ENCODE measurements around the gene WDR88.
"Not testable (repeated sequence)": the region's sequence is repeated elsewhere in the genome, so short reads cannot be mapped to it uniquely, and the experiment has no call there.

WDR88 gene

GRCh38 chr19:33199441-33200265, 67.7 kb downstream of the WDR88 start:
- no peak for DNase-seq

GRCh38 chr19:33201473-33201872, 69.6 kb downstream of the WDR88 start:
- no peak for DNase-seq

DNA sequence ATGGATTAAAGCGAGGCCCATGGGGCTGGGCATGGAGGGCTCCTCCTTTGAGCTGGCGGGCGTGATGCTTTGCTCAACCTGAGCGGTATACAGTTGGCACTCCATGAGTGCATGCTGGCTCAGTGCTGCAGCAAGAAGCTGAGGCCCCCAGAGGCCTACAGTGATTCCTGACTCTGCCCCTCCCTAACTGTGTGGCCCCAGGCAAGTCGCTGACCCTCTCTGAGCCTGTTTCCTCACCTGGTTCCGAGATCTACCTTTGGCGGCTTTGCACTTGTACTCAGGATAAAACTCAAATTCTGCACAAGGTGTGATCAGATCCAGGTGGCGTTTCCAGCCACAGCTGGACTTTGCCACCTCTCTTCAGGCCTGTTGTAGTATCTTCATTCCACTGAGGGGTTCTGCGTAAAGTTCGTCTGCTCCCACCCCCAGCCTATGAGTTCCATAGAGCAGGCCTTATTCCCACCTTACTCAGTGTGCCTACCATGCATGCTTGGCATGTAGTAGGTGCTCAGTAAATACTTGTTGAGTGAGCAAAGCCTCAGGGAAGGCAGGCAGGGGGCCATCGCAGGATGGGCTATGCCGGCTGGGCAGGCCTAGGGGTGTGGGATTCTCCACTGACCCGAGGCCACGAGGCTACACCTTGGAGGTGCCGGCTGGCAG, 70.1 kb downstream of the WDR88 start:
- no peak for DNase-seq

- no peak for DNase-seq
Observed at GRCh38 chr19:33202546-33203507, 70.9 kb downstream of the WDR88 start.

DNA sequence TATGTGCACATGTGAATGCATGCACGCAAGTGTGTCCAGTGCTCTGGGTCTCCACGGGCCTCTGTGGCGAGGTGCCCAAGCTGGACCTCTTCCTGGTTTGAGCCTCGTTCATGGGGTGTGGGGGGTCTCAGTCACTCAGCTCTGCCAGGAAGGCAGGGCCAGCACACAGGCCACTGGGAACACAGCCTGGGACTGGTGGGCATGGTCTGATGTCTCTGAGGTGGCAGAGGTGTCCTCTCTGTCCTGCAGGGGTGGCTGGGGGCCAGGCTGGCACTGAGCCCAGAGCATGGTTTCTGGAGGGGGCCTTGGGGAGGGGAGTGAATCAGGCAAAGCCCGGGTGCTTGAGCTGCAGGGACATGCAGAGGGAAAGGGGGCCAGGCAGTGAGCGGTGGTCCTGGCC, 71.6 kb downstream of the WDR88 start:
- no peak for DNase-seq

GRCh38 chr19:33204136-33204973, 72.4 kb downstream of the WDR88 start:
- DNase-seq: no peak

GRCh38 chr19:33205110-33205509, 73.2 kb downstream of the WDR88 start:
- no peak for DNase-seq

- DNase-seq: no peak
Observed at GRCh38 chr19:33205531-33206260, 73.8 kb downstream of the WDR88 start.

DNA sequence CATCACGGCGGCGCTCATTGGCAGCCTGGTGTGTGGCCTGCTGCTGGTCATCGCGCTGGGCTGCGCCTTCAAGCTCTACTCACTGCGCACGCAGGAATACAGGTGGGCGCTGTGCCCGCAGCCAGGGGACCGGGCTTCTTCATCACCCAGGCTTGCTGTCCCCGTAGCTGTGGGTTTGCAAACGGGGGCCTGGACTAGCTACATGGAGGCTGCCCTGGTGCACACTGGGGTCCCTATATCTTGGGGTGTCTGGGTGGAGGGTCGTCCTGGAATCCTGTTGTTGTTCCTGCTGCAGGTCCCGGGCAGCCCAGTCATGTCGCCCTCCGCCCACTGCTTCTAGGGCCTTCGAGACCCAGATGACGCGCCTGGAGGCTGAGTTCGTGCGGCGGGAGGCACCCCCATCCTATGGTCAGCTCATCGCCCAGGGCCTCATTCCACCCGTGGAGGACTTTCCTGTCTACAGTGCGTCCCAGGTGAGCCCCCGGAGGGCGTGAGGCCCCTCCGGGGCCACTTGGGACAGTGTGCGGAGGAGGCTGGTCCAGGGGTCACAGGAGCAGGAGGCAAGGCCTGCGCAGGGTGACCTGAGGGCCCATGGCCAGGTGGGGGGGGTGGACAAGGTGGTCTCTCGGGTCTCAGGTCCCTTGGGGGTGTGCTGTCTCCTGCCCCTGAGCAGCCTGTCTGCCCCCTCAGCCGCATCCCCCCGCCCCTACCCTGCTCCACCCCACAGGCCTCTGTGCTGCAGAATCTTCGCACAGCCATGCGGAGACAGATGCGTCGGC, 74.5 kb downstream of the WDR88 start:
- DNase-seq: no peak

DNA sequence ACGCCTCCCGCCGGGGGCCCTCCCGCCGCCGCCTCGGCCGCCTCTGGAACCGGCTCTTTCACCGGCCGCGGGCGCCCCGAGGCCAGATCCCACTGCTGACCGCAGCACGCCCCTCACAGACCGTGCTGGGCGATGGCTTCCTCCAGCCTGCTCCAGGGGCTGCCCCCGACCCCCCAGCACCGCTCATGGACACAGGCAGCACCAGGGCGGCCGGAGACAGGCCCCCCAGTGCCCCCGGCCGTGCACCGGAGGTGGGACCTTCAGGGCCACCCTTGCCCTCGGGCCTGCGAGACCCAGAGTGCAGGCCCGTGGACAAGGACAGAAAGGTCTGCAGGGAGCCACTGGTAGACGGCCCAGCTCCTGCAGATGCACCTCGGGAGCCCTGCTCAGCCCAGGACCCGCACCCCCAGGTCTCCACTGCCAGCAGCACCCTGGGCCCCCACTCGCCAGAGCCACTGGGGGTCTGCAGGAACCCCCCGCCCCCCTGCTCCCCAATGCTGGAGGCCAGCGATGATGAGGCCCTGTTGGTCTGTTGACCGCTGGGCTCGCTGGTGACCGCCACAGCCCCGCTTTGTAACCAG, 75.2 kb downstream of the WDR88 start:
- no peak for DNase-seq

DNA sequence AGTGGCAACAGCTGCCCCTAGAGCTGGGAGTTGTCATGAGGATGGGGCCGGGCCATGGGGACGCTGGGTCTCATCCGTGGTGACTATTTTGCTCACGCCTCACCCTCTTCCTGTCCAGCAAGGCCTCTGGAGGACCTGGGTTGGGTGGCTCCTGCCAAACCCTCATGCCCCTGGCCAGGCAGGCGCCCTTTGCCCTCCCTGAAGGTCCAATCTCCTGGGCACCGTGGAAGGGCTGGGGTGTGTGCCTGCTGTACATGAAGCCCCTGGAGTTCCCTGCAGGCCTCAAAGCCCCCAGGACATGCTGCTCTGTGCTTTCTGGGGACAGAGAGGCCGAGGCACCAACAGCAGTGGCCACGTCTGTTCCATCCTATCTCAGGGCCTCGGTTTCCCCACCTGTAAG, 76.0 kb downstream of the WDR88 start:
- DNase-seq: no peak

DNA sequence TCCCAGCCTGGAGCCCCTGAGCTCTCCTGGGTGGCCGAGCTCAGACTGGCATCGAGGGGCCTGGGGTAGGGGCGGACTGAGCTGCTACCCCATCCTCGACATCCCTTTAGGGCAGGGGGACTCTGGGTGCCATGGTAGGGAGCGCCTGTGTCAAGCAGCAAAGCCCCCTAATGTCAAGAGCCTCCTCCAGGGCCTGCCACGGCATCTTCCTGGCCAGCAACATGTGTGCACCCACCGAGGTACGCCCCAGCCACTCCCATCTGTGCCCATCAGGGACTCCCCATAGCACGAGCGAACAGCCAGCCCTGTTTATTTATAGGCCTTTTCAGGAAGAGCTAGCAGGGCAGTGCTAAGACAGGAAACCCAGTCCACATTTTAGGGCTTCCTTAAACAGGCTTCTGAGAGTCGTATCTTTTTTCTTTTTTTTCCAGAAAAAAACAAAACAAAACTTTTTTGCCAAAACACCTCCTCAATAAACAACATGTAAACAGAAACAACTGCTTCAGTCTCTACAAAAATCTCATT, 76.5 kb downstream of the WDR88 start:
- DNase-seq: no peak

DNA sequence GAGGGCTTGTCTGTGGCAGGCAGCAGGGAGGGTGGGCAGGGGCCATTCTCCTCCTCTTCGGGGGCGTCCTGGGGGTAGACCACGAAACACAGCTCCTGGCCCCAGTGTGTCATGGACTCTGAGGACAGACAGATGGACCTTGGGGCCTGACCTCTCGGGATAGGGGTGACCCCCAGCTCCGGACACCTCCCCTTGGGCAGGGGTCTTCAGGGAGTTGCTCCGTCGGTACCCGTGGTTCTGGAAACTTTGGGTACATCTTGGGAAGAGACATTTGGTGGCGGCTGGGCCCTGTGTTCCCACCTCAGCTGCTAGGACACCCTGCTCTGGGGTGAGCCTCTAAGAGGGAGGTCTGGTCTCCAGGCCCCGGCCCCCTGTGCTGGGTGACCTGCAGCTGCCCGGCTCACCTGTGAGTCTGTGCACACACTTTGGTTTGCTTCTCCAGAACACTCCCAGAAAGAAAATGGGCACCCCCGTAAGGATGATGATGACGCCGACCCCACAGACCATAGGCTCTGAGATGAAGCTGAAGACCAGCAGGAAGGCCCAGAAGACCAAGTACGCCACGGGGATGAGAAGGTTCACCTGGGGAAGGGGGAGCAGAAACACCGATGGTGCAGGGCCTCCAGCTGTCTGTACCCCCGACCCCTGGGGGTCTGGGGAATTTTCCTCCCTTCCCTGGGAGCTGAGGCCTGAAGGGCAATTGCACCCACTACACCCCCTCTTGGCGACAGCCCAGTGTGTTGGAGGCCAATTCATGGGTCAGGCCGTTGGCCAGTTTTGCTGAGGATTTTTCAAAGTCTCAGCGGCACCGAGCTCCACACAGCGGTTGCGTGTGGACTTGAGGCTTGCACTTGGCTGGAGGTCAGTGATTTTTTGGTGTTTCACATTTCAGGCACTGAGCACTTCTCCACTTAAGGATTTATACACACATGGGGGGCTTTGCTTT, 77.3 kb downstream of the WDR88 start:
- DNase-seq: no peak

DNA sequence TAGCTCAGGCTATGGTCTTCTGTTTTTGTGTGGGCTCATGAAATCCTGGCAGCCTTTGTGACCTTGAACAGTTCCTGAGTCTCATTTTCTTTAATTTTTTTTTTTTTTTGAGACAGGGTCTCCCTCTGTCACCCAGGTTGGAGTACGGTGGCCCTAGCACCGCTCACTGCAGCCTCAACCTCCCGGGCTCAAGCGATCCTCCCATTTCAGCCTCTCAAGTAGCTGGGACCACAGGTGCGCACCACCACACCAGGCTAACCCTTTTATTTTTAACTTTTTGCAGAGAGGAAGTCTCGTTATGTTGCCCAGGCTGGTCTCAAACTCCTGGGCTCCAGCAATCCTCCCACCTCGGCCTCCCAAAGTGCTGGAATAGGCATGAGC, 77.9 kb downstream of the WDR88 start:
- DNase-seq: not testable (repeated sequence)

DNA sequence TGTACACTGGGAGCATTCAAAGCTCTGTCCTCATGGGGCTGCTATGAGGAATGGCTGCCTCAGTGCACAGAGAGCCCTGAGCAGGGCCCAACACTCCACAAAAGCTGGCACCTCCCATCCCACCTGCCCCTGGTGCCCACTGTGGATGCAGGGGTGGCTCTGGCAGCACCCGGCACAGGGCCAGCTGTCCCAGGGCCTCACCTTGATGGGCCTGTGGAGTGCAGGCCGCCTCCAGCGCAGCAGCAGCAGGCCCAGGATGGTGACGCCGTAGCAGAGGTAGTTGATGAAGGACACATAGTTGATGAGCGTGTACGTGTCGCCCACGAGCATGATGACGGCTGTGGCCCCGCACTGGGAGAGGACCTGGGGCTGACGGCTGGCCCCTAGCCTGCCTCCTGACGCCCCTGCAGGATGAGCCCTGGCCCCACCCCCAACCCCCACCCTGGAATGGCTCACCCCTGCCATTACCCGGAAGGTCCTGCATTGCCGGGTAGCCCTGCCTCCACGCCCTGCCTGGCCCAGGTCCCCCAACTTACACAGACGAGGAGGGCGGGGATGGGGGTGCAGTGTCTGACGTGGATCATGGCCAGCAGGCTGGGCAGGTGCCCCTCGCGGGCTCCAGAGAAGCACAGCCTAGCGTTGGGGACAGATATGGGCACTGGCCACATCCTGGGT, 78.5 kb downstream of the WDR88 start:
- no peak for DNase-seq

- no peak for DNase-seq
Observed at GRCh38 chr19:33211794-33212435, 80.0 kb downstream of the WDR88 start.

DNA sequence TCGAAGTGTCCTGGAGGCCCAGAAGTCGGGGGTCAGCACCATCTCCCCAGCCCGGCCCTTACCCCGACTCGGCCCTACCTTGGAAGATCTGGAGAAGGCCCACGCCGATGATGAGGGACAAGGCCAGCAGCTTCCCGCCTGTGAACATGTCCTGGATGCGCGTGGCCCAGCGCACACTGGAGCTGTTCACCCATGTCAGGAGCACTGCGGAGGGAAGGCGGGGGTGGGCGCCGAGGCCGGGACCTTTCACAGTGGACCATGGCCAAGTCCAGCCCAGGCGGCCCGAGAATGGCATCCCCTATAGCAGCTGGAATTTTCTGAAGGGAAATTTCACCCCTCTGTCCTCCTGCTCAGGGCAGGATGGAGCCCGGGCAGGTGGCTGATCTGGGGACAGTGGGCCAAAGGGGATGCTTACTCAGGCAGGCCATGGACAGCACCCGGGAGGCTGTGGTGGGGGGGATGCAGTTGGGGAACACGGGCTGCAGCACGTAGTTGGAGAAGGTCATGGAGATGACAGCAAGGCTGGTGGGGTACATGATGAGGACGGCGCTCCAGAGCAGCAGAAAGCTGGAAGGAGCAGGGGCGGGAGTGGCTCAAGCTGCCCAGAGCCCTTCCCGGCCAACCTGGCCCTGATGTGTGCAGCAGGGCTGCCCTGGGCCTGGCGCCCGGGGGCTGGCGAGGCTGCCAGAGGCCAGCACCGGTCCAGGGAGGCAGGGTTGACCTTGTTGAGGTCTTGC, 80.7 kb downstream of the WDR88 start:
- DNase-seq: no peak
